ENCODE measurements around the gene ATP5F1D. TPM values are rescaled to one million over a fixed set of nuclear protein-coding genes. Genes with fewer than 3 reads are reported as not detected.

ATP5F1D gene
- total RNA-seq, 1 experiment from 2014 or later: 179 TPM

GRCh38 chr19:1224847-1225246, 16.7 kb upstream of the ATP5F1D start:
- H2BK12ac ChIP-seq (ENCODE audit: insufficient read length, low read depth, low read length): no peak overlapping the region
- no peak overlapping the region for H2AFZ ChIP-seq (ENCODE audit: low read length)
- peaks cover 2 to 14% (median 7%) of the 10 kb centered on the region in 3 experiments; a peak in 6 of 7 replicates for H3K36me3 Mint-ChIP-seq (ENCODE audit: insufficient read depth in 1 of 3, low read depth in 3 of 3)
- H3K23me2 ChIP-seq (ENCODE audit: insufficient read length, low read depth, low read length, poor library complexity, severe bottlenecking): no peaks in the 10 kb centered on the region
- H3K27me3 ChIP-seq (ENCODE audit: insufficient read depth, low read length): no peaks in the 10 kb centered on the region
- no peak overlapping the region for H4K91ac ChIP-seq (ENCODE audit: insufficient read length, low read depth, low read length)
- no peak overlapping the region for H3K14ac ChIP-seq (ENCODE audit: insufficient read depth, low read length)
- no peak overlapping the region for H4K5ac ChIP-seq (ENCODE audit: insufficient read length, low read depth, low read length)
- H3K79me2 ChIP-seq (ENCODE audit: insufficient read depth, low read length): no peaks in the 10 kb centered on the region
- H4K20me1 ChIP-seq (ENCODE audit: control insufficient read depth, insufficient read depth, insufficient read length): no peaks in the 10 kb centered on the region
- no peak overlapping the region for H2BK5ac ChIP-seq (ENCODE audit: insufficient read length, low read length)
- H3K23ac ChIP-seq (ENCODE audit: insufficient read length, low read depth, low read length): no peak overlapping the region
- no peak overlapping the region for H4K8ac ChIP-seq (replicated peaks; ENCODE audit: insufficient read length, low read depth, low read length)
- H3K9me3 Mint-ChIP-seq: no peaks in the 10 kb centered on the region
- no peaks in the 10 kb centered on the region for H3K79me1 ChIP-seq (ENCODE audit: insufficient read depth, low read depth, low read length, poor library complexity, severe bottlenecking)
- H2AK5ac ChIP-seq (ENCODE audit: insufficient read length, low read length): no peak overlapping the region
- no peak for DNase-seq
- H3K4me1 Mint-ChIP-seq: no peaks in the 10 kb centered on the region
- no peak for TF ChIP-seq CTCF (conservative IDR thresholded peaks at IDR 0.05)
- no peak overlapping the region for H3K4me3 Mint-ChIP-seq
- H3K27ac Mint-ChIP-seq: no peak overlapping the region
- H3K18ac ChIP-seq (ENCODE audit: insufficient read length, low read depth, low read length): no peak overlapping the region
- no peaks in the 10 kb centered on the region for H3K4me1 ChIP-seq (ENCODE audit: insufficient read depth, low read length)
- H2BK20ac ChIP-seq (ENCODE audit: low read depth, low read length, poor library complexity, severe bottlenecking): no peak overlapping the region
- WGBS (ENCODE audit: extremely low coverage, insufficient read length, low lambda C conversion rate): no CpG with 5 or more reads among the region's 16 CpGs
- H3K27me3 Mint-ChIP-seq (ENCODE audit: low read depth): no peaks in the 10 kb centered on the region
- H3K4ac ChIP-seq (ENCODE audit: low read depth, low read length): no peak overlapping the region
- no peak overlapping the region for H3T11ph ChIP-seq (ENCODE audit: low read length)
- H3K9ac ChIP-seq (ENCODE audit: extremely low read depth, insufficient read length, low read length): no peak overlapping the region
- no peak overlapping the region for H3K4me2 ChIP-seq (ENCODE audit: insufficient read depth, insufficient read length, low read length)
- H2BK120ac ChIP-seq (ENCODE audit: low read depth, low read length, poor library complexity, severe bottlenecking): no peak overlapping the region
- no peak overlapping the region for H3K27ac ChIP-seq (ENCODE audit: insufficient read length, low read depth, low read length)
- no peak overlapping the region for H2BK15ac ChIP-seq (ENCODE audit: low read depth, low read length)
- no peaks in the 10 kb centered on the region for H3K9me3 ChIP-seq (ENCODE audit: control insufficient read depth, low read depth, low read length)
- H3K56ac ChIP-seq (ENCODE audit: insufficient read length, low read depth, low read length): no peak overlapping the region

All from H9 (cell line).